Ramos (cell line): ENCODE results near the gene GFRA1.
"Not testable (repeated sequence)": the region's sequence is repeated elsewhere in the genome, so short reads cannot be mapped to it uniquely, and the experiment has no call there.

Experiments used
- in situ Hi-C: fragments of 300-500 bp; cut with MboI; formaldehyde crosslinking; loops from one replicate; pipeline ENCODE4 v1.14.3; 2022; ENCODE audit warnings: low sequenced_read_pairs; ENCODE audit not compliant: unreplicated experiment

Gene GFRA1

DNA sequence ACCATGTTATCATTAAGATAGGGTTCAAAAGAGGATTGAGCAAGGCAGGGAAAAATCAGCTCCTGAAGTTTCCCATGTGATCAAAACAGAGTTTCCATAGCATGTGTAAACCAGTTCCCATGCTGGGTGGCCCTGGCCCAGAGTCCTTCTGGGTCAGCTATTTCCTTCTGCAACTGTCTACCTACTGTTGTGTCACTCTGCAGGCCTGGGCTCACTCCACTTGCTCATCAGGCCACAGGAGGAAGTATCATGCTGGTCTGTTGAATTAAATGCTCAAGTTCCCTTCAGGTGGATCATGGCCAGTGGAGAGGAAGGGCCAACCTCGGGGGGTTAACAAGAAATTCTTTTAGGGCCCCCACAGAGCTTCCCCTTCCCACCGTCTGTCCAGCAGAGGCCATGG is 104.7 kb downstream of the GFRA1 start:
- in situ Hi-C loops: no loop called here

DNA sequence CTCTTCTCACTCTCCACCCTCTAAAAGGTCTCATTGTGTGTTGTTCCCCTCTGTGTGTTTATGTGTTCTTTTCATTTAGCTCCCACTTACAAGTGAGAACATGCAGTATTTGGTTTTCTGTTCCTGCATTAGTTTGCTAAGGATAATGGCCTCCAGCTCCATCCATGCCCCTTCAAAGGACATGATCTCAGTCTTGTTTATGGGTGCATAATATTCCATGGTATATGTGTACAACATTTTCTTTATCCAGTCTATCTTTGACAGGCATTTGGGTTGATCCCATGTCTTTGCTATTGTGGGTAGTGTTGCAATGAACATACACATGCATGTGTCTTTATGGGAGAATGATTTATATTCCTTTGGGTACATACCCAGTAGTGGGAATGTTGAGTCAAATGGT is 107.1 kb downstream of the GFRA1 start:
- in situ Hi-C loops: not testable (repeated sequence)

DNA sequence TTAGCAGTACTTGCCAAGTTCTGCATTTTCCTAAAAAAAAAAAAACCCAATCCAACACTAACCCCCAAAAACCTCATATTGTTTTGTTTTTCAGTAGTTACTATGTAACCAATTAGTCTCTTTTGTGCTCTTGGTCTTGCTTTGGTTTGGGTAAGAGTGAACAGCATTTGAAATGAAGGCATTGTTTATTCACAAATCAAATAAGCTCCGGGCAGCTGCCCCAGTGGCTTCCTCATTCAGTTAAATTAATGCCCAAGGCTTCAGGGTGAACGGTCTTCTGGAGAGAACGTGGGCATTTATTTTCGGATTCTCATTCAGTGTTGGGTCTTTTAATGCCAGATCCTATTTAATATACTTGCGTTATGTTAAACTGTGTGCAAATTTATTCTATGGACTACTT is 108.7 kb downstream of the GFRA1 start:
- in situ Hi-C loops: no loop called here

DNA sequence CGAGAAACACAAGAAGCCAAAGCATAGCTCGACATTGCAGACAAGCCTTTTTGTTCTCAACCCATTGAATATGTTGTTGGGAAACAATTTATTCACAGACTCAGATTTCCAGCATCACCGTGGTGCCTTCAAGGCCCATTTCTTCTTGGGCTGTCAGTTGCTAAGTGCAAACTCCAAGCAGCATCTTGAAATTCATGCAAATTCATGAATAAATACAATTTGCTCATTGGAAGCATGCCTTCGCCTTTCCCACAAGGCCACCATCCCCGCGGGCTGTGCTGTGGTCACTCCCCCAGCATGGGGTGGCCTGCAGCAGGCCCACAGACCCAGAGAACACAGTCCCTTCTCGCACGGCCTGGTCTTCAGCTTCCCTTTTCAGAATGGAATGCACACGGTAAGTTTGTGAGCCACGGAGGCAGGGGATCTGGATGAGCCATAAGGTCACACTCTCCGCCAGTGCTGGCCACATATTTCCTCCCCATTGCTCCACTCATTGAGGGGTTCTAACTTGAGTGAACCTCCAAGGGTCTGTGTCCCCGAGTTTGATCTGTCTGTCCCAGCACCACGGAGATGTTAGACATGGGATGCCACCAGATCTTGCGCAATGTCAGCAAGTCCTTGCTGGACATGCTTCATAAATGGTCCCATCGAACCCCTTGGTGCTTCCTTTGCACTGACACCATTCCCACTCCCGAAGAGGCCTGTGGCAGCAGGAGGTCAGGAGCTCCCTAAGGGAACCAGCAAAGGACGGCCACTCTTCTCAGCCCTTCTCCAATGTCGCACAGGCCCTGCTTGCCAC is 109.5 kb downstream of the GFRA1 start:
- in situ Hi-C loops: no loop called here

DNA sequence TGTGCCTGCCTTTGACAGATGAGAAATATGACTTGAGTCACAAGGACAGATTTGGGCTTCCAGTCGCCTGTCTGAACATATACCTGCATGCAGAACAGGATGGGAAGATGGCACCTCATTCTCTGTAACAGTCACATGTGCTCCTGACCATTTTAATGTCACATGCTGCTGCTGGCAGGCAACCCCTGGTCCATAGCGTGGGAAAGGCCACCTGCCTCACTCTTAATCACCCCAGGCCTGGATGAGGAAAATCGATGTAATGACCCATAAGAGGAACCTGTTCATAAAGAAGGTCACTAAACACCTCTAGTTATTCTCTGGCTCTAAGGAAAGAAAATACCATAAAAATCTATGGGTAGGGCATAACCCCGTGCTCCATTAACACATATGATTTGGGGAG is 110.2 kb downstream of the GFRA1 start:
- in situ Hi-C loops: no loop called here

DNA sequence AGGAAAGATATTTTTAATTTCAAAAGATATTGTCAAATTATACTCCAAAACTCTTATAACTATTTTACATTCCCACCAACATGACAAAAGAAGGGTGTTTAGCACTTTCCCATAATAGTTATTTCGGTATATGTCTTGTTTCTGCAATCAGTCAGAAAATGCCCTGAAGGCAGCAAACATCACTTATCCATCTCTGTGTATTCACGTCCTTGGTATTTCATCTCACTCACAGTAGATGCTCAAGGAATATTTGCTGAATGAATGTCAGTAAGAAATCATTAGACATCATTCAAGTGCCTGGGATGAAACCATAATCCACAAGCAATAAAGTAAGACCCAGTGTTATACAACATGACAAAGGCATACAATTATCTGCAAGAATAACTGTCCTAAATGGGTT is 112.7 kb downstream of the GFRA1 start:
- in situ Hi-C loops: no loop called here

DNA sequence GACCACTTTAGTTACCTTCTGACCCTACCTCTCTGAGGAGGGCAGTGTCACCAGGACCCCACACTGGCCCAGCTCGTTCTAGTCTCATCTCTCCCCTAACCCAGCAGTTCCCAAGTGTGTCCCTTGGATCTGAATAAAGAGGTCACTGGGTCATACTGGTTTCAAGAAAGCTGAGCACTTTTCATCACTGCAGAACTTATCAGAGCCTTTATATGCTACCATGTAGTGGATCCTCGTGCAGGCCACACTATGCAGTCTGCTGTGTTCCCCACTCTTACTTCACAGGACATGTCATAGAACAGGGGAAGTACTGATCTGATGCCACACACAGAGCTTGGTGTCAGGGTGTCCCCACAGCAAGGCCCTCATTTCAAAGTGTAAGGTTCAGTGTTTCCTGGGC is 113.8 kb downstream of the GFRA1 start:
- in situ Hi-C loops: no loop called here

DNA sequence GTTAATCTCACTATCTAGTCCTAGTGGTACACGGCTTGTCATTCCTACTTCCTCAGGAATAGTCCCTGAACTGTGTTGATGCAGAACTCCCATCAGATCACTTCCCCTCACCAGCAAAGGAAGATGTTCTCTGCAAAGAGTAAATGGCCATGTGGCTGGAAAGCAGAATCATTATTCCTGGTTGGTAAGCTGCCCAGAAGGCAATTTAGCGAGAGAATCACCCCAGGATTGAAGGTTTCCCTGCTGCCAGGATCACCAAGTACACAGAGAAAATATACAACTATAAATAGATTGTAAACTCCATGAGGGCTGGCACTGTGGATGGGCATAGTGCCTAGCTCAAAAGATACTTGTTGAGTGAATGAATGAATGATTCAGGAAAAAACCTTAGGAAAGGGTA is 115.0 kb downstream of the GFRA1 start:
- in situ Hi-C loops: no loop called here

DNA sequence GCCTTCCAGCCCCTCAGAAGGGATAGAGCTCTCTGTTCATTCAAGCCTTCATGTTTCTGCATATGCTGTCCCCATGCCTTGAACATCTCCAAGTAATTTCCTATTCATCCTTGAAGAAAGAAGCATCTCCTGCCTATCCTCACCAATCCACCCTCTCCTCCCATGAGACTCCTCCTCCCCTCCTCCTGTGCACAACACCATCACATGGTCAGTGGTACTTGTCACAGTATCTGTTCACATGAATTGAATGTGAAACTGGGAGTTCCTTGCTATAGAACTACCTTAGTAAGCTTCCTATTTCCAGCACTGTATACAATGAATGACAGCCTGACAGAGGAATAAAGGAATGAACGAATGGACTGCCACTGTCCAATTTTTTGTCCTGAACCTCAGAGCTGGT is 115.5 kb downstream of the GFRA1 start:
- in situ Hi-C loops: no loop called here

DNA sequence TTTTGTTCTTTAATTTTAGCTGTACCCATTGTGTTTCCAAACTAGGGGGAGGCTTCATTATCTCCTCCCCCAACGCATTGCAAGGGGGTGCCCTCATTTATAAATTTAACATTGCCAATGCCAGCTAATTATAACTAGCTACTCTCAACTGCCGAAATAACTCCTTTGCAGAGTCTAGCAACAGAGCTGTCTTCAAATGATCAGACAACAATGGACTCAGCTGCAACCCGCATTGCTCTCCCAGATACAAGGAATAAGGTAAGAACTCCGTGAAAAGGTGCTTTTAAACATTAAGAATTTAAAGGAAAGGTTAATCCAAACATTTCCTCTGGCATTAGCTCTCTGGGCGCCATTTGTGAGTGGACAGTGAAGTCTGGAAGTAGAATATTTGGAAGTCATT is 116.2 kb downstream of the GFRA1 start:
- in situ Hi-C loops: no loop called here

DNA sequence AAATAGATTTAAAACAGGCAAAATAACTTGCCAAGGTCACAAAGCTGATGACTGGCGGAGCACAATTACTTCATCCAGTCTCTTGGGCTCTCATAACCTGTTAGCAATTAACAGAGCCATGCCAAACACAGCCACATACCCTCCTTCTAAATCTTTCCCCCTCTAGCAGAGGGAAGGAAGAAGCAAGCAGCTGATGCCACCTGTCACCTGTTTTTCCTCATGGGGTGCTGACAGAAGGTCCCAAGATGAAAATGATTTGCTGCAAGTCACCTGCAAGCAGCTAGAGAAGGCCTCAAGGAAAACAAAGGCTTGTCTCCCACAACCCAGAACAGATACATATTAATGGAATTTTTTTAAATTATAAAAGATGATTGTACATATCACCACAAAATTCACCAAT is 117.8 kb downstream of the GFRA1 start:
- in situ Hi-C loops: no loop called here

DNA sequence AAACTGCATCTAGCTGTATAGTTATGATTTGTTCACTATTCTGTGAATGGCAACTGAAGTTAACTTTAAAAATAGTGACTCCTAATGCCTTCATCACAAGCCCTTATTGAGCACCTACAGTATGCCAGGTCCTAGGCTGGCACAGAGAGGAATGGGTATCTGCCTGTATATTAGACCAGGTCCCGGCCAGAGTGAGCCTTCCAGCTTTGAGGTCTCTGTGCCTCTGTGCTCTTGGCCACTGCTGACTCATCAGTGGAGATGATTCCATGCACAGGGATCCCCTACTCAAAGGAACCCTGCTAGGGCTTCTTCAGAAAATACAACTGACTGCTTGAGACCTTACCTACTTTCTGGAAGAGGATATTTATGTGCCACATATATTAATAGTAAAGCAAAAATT is 118.4 kb downstream of the GFRA1 start:
- in situ Hi-C loops: no loop called here

DNA sequence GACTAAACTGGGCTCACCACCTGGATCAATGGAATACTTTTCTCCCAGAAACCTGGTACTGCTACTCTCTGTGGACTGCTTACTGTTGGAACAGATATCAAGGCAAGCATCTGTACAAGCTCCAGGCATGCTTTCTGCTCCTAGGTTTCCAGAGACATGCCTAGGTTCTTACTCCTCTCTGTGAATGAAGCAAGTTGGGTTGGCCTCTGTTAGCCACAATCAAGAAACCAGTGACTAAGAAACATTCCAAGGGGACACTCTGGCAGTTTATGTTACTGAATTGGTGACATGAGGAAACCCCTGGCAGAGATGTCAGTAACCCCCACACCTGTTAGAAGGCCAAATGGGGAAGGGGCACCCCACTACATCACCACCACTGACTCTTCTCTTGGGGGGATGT is 121.9 kb downstream of the GFRA1 start:
- in situ Hi-C loops: no loop called here

DNA sequence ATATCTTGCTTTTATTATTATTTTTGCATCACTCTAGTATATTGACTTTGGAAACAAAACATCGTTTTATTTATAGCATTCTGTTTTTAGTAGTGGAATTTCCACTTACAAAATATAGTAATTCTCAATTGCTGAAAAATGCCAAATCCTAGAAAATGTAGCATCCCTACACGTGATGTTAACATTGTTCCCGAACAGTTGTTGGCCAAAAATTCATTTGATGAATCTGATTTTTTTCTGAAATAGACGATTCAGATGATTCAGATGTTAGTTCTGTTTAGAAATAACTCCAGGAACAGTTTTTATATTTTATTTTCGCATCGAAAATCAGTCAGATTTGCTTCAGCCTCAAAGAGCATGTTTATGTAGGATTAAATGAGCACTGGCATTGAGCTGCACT is 122.4 kb downstream of the GFRA1 start:
- in situ Hi-C loops: no loop called here

DNA sequence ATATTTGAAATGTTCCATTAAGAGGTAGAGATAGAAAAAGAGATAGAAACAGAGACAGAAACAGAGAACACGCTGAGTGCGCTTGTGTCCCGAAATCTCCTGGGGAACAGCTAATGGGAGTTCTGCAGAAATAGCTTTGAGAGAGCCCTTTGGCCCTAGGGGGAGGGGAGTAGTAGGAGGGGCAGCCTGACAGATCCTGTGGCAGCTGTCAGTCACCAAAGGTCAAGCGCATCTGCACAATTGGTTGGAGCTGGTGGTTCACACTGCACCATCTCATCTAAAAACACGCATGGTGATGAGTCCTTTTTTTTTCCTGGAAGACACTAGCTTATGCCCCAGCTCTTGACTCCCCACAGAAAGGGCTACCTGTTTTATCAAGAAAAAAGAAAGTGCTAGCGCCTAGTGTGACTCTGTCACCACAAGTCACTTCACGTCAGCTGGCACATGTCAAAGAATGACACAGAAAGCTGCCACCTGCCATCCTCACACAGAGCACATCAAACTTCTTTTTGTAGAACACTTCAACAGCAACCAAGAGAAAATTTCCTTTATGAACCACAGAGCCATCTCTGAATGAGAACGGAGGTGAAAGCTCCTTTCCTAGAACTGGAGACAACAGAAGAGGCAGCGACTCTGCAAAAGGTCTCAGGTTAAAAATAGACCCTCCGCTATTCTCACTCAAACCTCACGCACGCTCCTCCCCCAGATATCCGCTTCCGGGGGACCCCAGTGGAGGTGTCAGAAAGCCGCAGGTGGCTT is 125.7 kb downstream of the GFRA1 start:
- in situ Hi-C loops: no loop called here

DNA sequence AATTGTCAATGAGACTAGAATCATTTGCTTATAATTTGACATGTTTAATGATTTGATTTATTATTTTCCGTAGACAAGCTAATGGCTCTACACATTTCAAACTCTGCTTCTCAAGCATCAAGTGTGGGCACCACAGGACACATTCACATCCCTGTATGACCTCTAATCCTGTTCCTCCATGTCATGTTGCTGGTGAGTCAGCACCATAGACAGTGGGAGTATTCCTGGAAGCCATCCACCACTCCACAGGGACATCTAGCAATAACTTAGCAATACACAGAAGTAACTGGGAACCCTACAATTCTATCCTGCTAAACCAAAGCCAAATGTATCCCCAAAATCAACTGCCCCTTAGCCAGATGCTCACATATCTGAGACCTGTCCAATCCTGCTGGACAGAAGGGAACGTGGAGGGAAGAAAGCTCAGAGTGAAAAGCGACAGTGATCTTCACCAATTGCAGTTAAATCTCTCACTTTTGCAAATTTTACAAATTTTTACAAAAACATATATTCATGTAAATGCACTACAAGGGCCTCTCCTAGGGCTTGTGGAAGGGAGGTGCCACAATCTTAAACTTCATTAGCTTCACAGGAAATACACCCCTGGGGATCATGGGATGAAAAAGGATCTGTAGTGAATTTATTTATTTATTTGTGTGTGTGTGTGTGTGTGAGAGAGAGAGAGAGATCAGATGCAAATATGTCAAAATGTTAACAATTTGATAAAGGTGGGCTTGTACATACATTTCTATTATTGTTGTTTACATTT is 126.5 kb downstream of the GFRA1 start:
- in situ Hi-C loops: no loop called here

DNA sequence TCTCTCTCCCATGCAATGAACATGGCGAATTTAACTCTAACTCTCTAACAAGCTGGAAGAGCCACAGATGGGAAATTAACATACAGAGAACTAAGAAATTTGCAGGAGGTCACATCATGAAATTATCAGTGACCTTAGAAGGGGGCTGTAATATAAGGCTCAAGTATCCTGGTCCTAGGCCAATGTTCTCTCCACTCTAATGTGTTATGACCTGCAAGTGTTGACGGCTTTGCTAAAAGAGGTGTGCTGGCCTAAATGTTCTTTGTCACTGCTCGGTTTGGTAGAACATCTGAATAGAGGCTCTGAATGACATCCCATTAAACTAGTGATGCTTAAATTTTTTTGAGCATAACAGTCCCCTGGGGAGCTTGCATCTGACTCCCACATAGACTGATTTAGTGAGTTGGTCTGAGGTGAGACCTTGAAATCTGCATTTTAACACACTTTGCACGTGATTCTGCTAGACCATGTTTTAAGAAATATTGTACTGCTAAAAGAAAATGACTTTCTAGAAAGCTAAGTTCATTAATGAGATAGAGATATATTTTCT is 129.3 kb downstream of the GFRA1 start:
- in situ Hi-C loops: no loop called here

DNA sequence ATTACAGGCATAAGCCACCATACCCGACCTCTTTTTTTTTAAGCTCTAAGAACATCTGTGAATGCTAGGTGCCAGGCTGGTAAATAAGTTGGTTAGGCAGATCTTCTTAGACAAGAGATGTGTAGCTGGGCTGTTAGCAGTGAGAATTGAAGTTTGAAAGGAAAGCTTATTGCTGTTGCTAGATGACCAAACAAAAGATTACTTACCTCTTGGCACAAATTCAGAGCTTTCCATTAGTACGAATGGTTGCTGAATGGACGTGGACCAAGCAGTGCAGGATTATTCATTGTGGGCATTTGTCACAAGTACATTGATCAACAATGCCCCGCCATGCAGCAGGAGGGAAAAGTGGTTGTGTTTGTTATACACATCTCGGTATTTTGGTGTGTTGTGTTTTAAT is 131.2 kb downstream of the GFRA1 start:
- in situ Hi-C loops: no loop called here

DNA sequence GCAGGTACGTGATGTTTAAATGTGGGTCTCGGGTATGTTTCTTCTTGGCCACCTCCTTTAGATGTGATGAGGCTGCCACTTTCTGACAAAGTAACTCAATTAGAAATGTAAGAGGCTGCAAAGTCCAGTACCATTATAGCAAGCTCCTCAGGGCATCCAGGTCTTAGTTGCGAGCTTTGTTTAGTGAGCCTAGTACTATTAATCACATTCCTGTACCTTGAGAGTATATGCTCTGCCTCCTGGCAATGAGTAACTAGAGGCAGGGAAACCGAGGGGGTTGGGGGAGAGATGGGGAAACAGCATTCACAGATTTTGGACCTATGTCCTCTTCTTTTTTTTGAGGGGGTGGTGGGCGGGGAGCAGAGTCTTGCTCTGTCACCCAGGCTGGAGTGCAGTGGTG is 131.8 kb downstream of the GFRA1 start:
- in situ Hi-C loops: no loop called here

DNA sequence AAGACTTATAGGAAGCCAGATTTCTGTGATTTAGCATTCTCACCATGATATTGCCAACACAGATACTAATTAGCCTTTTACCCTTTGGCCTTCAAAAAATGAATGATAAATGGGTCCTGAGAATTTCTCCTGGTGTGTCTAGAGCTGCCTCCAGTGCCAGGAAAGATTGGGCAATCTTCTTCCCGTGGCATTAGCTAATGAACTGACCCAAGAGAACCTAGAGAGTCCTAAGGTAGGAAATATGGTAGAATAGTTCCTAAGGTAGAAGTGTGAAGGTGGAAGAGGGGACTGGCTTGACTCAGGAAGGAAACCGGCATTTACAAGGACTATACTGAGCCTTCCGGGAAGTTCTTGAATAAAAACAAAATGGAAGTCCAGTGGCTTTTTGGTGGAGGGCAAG is 133.1 kb downstream of the GFRA1 start:
- in situ Hi-C loops: no loop called here

DNA sequence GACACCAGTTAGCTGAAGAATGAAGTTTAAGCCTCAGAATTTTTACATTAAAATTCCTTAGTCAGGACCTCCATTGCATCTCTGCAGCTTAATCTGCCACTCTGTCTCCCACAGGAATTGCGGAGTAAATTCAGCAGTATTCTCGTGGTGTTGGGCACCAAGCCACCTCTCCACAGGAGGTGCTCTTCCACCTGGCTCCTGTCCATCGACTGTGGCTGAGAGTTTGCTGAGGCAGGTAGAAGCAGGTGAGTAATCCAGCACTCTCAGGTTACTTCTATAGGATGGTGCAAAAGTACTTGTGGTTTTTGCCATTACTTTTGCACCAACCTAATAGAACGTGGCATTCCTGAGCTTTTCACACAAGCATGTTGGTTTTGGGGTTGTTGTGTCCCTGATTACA is 134.1 kb downstream of the GFRA1 start:
- in situ Hi-C loops: no loop called here
